Loucy (cell line): Measurements from ENCODE around the gene CMTR1.

Experiments
- EZH2phosphoT487 ChIP-seq: fragments of 200-600 bp; IDR thresholded peaks from 2 replicates; pipeline ENCODE4 v1.6.1; 2018; ENCODE audit warnings: antibody characterized with exemption, mild to moderate bottlenecking, moderate library complexity, borderline replicate concordance
- TF ChIP-seq, protein P1 (sequence below): fragments of 200-600 bp; sonication (generic); conservative IDR thresholded peaks from 2 replicates; pipeline ENCODE4 v1.5.1; 2014; ENCODE audit warnings: mild to moderate bottlenecking, antibody characterized with exemption, low read length

GRCh38 chr6:37481711-37482605 is 48.9 kb downstream of the CMTR1 start:
- TF ChIP-seq, protein P1, sequence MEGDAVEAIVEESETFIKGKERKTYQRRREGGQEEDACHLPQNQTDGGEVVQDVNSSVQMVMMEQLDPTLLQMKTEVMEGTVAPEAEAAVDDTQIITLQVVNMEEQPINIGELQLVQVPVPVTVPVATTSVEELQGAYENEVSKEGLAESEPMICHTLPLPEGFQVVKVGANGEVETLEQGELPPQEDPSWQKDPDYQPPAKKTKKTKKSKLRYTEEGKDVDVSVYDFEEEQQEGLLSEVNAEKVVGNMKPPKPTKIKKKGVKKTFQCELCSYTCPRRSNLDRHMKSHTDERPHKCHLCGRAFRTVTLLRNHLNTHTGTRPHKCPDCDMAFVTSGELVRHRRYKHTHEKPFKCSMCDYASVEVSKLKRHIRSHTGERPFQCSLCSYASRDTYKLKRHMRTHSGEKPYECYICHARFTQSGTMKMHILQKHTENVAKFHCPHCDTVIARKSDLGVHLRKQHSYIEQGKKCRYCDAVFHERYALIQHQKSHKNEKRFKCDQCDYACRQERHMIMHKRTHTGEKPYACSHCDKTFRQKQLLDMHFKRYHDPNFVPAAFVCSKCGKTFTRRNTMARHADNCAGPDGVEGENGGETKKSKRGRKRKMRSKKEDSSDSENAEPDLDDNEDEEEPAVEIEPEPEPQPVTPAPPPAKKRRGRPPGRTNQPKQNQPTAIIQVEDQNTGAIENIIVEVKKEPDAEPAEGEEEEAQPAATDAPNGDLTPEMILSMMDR: no peak
- no peak for TF ChIP-seq EZH2phosphoT487
